ENCODE measurements around the gene CDC34. TPM values are rescaled to one million over a fixed set of nuclear protein-coding genes. Genes with fewer than 3 reads are reported as not detected.

Gene CDC34
- total and polyA plus RNA-seq, 9 of the 15 experiments (the other 6 are each of a cell fraction or from before 2014, with no cell fraction given): 0.80 to 203 (median 65.5) TPM

DNA sequence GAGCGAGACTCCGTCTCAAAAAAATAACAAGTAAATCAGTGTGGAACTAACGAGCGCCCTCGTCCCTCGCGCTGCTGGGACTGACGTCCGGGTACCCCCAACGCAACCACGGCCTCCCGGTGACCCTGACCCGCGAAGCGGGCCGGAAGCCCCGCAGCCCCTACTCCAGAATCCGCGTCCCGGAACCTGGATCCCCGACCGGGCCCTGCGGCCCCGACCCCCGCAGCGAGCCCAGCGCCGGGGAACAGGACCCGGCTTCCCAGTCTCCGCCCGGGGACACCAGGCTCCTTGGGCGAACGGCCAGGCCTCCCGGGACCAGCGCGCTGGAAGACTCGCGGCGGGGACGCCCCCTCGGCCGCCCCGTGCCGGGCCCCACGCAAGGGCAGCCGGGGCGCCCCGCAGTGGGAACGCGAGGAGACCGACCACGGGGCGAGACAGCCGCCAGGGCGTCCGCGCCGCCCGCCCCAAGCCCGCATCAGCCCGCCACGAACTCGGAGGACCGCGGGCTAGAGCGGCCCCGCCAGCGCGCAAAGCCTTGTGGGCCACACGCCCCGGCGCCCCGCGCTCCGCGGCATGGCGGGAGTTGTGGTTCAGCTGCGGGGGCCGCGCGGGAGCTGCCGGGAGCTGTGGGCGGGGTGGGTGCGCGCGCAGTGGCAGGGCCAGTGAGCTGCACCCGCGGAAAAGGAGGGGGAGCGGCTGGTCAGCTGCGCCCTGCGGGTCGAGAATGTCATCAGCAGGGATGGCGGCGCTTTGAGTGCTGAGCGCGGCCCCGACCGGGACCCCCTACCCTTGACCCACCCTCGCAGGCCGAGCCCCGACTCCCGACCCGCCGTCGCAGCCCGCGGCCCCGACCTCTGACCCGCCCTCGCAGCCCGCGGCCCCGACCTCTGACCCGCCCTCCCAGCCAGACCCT, 42.8 kb upstream of the CDC34 start (continued):
- TF ChIP-seq CREB1 (IDR thresholded peaks at IDR 0.05) (peak; percentile 68), CREB1 (CRISPR knock-in tag; IDR thresholded peaks at IDR 0.05) (peak; percentile 51), RUNX1 (IDR thresholded peaks at IDR 0.05; ENCODE audit: low read depth) (no peak), TBP (optimal IDR thresholded peaks at IDR 0.05; ENCODE audit: low read depth, low read length) (peak; percentile 78), CHD1 (IDR thresholded peaks at IDR 0.05; ENCODE audit: low read length) (peak; percentile 92), TCF3 (CRISPR knock-in tag; IDR thresholded peaks at IDR 0.05) (peak; percentile 40; the same call in 1 of the 2 replicates), ZNF3 (CRISPR knock-in tag; IDR thresholded peaks at IDR 0.05) (no peak)
- TF ChIP-seq, protein P1, sequence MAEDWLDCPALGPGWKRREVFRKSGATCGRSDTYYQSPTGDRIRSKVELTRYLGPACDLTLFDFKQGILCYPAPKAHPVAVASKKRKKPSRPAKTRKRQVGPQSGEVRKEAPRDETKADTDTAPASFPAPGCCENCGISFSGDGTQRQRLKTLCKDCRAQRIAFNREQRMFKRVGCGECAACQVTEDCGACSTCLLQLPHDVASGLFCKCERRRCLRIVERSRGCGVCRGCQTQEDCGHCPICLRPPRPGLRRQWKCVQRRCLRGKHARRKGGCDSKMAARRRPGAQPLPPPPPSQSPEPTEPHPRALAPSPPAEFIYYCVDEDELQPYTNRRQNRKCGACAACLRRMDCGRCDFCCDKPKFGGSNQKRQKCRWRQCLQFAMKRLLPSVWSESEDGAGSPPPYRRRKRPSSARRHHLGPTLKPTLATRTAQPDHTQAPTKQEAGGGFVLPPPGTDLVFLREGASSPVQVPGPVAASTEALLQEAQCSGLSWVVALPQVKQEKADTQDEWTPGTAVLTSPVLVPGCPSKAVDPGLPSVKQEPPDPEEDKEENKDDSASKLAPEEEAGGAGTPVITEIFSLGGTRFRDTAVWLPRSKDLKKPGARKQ (CRISPR knock-in tag; IDR thresholded peaks at IDR 0.05): no peak
- TF ChIP-seq, protein P2, sequence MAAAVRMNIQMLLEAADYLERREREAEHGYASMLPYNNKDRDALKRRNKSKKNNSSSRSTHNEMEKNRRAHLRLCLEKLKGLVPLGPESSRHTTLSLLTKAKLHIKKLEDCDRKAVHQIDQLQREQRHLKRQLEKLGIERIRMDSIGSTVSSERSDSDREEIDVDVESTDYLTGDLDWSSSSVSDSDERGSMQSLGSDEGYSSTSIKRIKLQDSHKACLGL (CRISPR knock-in tag; IDR thresholded peaks at IDR 0.05; ENCODE audit: borderline replicate concordance, poor library complexity, severe bottlenecking): no peak
- TF ChIP-seq, protein P3, sequence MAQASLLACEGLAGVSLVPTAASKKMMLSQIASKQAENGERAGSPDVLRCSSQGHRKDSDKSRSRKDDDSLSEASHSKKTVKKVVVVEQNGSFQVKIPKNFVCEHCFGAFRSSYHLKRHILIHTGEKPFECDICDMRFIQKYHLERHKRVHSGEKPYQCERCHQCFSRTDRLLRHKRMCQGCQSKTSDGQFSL (CRISPR knock-in tag; IDR thresholded peaks at IDR 0.05): no peak; the same call in 1 of the 2 replicates
- TF ChIP-seq, protein P3 (tag; IDR thresholded peaks at IDR 0.05): 0 out of 4 replicates have a peak, but pooled peaks of 1 of the 2 experiments have one; percentile 27
- TF ChIP-seq, protein P4, sequence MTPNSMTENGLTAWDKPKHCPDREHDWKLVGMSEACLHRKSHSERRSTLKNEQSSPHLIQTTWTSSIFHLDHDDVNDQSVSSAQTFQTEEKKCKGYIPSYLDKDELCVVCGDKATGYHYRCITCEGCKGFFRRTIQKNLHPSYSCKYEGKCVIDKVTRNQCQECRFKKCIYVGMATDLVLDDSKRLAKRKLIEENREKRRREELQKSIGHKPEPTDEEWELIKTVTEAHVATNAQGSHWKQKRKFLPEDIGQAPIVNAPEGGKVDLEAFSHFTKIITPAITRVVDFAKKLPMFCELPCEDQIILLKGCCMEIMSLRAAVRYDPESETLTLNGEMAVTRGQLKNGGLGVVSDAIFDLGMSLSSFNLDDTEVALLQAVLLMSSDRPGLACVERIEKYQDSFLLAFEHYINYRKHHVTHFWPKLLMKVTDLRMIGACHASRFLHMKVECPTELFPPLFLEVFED (CRISPR knock-in tag; conservative IDR thresholded peaks at IDR 0.05): no peak

All from K562 (cell line).